ENCODE results near the gene SCARF2.
"Not testable (repeated sequence)": the region's sequence is repeated elsewhere in the genome, so short reads cannot be mapped to it uniquely, and the experiment has no call there.

- TF ChIP-seq CTCF (IDR thresholded peaks at IDR 0.05; ENCODE audit: low read depth, low read length, missing input control); ZBTB33 (IDR thresholded peaks at IDR 0.05); MAX (IDR thresholded peaks at IDR 0.05): not testable (repeated sequence)
Observed at GRCh38 chr22:20376983-20377382, 60.6 kb downstream of the SCARF2 start.
